ENCODE results near the gene PRSS27. TPM values are rescaled to one million over a fixed set of nuclear protein-coding genes. Genes with fewer than 3 reads are reported as not detected.

PRSS27 gene
- total RNA-seq, 4 donors from 2014 or later = 0.82 to 3.0 (median 1.4) TPM

GRCh38 chr16:2756288-2757015, 36.4 kb upstream of the PRSS27 start:
- TF ChIP-seq, protein P1, sequence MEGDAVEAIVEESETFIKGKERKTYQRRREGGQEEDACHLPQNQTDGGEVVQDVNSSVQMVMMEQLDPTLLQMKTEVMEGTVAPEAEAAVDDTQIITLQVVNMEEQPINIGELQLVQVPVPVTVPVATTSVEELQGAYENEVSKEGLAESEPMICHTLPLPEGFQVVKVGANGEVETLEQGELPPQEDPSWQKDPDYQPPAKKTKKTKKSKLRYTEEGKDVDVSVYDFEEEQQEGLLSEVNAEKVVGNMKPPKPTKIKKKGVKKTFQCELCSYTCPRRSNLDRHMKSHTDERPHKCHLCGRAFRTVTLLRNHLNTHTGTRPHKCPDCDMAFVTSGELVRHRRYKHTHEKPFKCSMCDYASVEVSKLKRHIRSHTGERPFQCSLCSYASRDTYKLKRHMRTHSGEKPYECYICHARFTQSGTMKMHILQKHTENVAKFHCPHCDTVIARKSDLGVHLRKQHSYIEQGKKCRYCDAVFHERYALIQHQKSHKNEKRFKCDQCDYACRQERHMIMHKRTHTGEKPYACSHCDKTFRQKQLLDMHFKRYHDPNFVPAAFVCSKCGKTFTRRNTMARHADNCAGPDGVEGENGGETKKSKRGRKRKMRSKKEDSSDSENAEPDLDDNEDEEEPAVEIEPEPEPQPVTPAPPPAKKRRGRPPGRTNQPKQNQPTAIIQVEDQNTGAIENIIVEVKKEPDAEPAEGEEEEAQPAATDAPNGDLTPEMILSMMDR (IDR thresholded peaks at IDR 0.05; ENCODE audit: low read depth) = no peak

- TF ChIP-seq, protein P1 (IDR thresholded peaks at IDR 0.05; ENCODE audit: low read depth) = no peak
These were observed 35.1 kb upstream of the PRSS27 start for GRCh38 chr16:2755158-2755557.

DNA sequence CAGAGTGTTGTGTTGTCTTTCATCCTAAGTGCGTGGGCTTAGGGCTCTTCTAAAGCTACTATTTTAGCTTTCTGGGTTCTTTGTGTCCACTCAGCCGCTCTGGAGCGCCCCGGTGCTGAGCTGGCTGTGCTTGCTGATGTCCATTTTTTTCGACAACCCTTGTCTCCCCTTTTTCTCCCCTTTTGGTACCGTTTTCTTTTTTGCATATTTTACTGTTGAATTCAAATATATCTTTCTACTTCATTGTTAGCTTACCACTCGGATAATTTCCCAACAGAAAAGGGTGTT, 33.7 kb upstream of the PRSS27 start:
- TF ChIP-seq, protein P1 (IDR thresholded peaks at IDR 0.05; ENCODE audit: low read depth) = no peak

- TF ChIP-seq, protein P1 (IDR thresholded peaks at IDR 0.05; ENCODE audit: low read depth) = no peak
These were observed 33.1 kb upstream of the PRSS27 start for GRCh38 chr16:2752850-2753732.

DNA sequence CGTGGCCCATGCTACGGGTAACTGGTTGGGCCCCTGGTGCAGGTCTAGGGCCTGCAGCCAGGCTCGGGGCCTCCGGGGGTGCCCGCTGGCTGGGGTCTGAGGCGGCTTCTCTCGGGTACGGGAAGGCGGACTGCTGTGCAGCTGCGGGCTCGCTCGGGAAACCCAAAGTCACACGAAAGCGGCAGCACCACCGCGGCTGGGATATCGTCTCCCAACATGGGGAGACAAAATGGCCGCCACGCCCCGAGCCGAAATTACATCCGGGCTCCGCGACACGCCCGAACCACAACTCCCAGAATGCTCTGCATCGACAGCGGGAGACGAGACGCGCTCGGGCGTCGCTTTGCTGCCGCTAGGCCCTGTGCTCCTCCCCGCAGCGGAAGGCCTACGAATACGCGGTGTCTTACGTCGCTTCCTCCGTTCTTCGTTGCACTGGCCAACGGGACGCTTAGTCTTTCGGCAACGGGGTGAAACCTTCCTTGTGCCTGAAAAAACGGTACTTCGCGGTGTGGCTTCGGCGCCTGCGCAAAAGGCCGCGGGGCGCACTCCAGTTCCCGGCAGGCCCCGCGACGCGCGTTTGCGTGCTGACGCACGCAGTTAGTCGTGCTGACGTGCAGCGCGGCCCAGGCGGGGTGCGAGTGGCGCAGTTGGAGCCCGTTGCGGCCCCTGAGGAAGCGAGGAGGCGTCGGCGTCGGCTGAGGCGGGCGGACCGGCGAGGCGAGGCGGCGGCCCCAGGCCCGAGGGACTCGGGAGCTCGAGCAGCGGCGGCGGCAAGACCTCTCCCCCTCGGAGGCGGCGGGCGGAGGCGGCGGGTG, 32.2 kb upstream of the PRSS27 start, which contains the start of gene SRRM2:
TSS of gene SRRM2 (plus strand) at position 604 of the 815 bp plus-strand sequence. CDS start 3,727 bp downstream, outside the sequence.
- TF ChIP-seq, protein P1 (IDR thresholded peaks at IDR 0.05; ENCODE audit: low read depth) = no peak

- TF ChIP-seq, protein P1 (IDR thresholded peaks at IDR 0.05; ENCODE audit: low read depth) = no peak
These were observed 31.6 kb upstream of the PRSS27 start for GRCh38 chr16:2751577-2752034.

All from subcutaneous adipose tissue (tissue), 4 donors.